Measurements from ENCODE around the gene ECI1. TPM values are rescaled to one million over a fixed set of nuclear protein-coding genes. Genes with fewer than 3 reads are reported as not detected.
A peak's percentile ranks its signal among the peaks of the same experiment; 100 is the strongest.

Gene ECI1
- polyA plus RNA-seq, 3 donors = 29.9 to 74.5 (median 52.3) TPM

- no peaks in the 10 kb centered on the region for H3K27me3 ChIP-seq (ENCODE audit: control insufficient read depth in 2 of 2, insufficient read depth in 2 of 2, low read length in 2 of 2)
- no peak overlapping the region for H3K4me2 ChIP-seq (replicated peaks; ENCODE audit: extremely low read depth, low read length, poor library complexity, severe bottlenecking)
- no peak overlapping the region for H3K4me3 ChIP-seq (replicated peaks in 1 of 3; ENCODE audit: low read depth in 2 of 3, low read length in 3 of 3)
- WGBS (ENCODE audit: insufficient coverage) = 96% methylated on average over 10 of the region's 10 CpGs
- H3K27me3 Mint-ChIP-seq (ENCODE audit: low read depth in 3 of 3) = peaks cover 3 to 4% (median 4%) of the 10 kb centered on the region in 3 donors
- intact Hi-C loops (cut with micrococcal nuclease) = loop anchor here in 1 of 2 donors (10.0 kb wide), 1 partner anchor 231 kb away; no protein-coding TSS in a partner anchor
- H3K9me3 ChIP-seq (replicated peaks in 1 of 2; ENCODE audit: control insufficient read depth in 1 of 2, insufficient read depth in 1 of 2, low read length in 2 of 2) = no peaks in the 10 kb centered on the region
- peaks cover 18 to 29% of the 10 kb centered on the region in 2 donors for H3K4me1 ChIP-seq (ENCODE audit: control insufficient read depth in 1 of 2, insufficient read depth in 2 of 2, low read length in 2 of 2)
- no peak overlapping the region for H3K27ac Mint-ChIP-seq
- no peaks in the 10 kb centered on the region for H3K36me3 ChIP-seq (replicated peaks in 1 of 2; ENCODE audit: control insufficient read depth in 1 of 2, insufficient read depth in 2 of 2, low read length in 2 of 2)
- peaks cover 10% of the 10 kb centered on the region for H4K20me1 ChIP-seq (ENCODE audit: insufficient read depth, low read length)
- H3K9ac ChIP-seq (ENCODE audit: insufficient read depth, low read length, poor library complexity, severe bottlenecking) = no peak overlapping the region
- no peak overlapping the region for H3K4me3 Mint-ChIP-seq
- peaks cover 0 to 5% of the 10 kb centered on the region in 2 donors for H3K36me3 Mint-ChIP-seq
- no peak for DNase-seq
- peaks cover 18% of the 10 kb centered on the region for H3K4me1 Mint-ChIP-seq
- H3K27ac ChIP-seq (ENCODE audit: low read depth in 1 of 2, low read length in 2 of 2) = no peak overlapping the region
- H3K9me3 Mint-ChIP-seq = no peaks in the 10 kb centered on the region
- no peak overlapping the region for H2AFZ ChIP-seq (ENCODE audit: insufficient read depth, low read depth, low read length, poor library complexity, severe bottlenecking)
- TF ChIP-seq CTCF (IDR thresholded peaks at IDR 0.05) = no peak
- peaks cover 17% of the 10 kb centered on the region for H3K79me2 ChIP-seq (ENCODE audit: insufficient read depth, low read length)
Observed at GRCh38 chr16:2273931-2274330, 22.5 kb upstream of the ECI1 start.

- Histone ChIP-seq H3K27ac (ENCODE audit: low read depth in 1 of 2, low read length in 2 of 2) (peak overlapping the region in 1 of 2 donors; percentile 26), H3K79me2 (ENCODE audit: insufficient read depth, low read length) (peaks cover 17% of the 10 kb centered on the region), H3K36me3 (replicated peaks in 1 of 2; ENCODE audit: control insufficient read depth in 1 of 2, insufficient read depth in 2 of 2, low read length in 2 of 2) (no peaks in the 10 kb centered on the region), H3K4me1 (ENCODE audit: control insufficient read depth in 1 of 2, insufficient read depth in 2 of 2, low read length in 2 of 2) (peaks cover 20 to 33% of the 10 kb centered on the region in 2 donors), H3K27me3 (ENCODE audit: control insufficient read depth in 2 of 2, insufficient read depth in 2 of 2, low read length in 2 of 2) (no peaks in the 10 kb centered on the region), H3K4me2 (replicated peaks; ENCODE audit: extremely low read depth, low read length, poor library complexity, severe bottlenecking) (no peak overlapping the region), H4K20me1 (ENCODE audit: insufficient read depth, low read length) (peaks cover 10% of the 10 kb centered on the region), H3K4me3 (replicated peaks in 1 of 3; ENCODE audit: low read depth in 2 of 3, low read length in 3 of 3) (no peak overlapping the region), H2AFZ (ENCODE audit: insufficient read depth, low read depth, low read length, poor library complexity, severe bottlenecking) (no peak overlapping the region), H3K9ac (ENCODE audit: insufficient read depth, low read length, poor library complexity, severe bottlenecking) (no peak overlapping the region), H3K9me3 (replicated peaks in 1 of 2; ENCODE audit: control insufficient read depth in 1 of 2, insufficient read depth in 1 of 2, low read length in 2 of 2) (no peaks in the 10 kb centered on the region)
- DNase-seq = no peak
- no peak overlapping the region for H3K4me3 Mint-ChIP-seq
- intact Hi-C loops (cut with micrococcal nuclease) = loop anchor here in 1 of 2 donors (10.0 kb wide), 1 partner anchor 231 kb away; no protein-coding TSS in a partner anchor
- H3K9me3 Mint-ChIP-seq = no peaks in the 10 kb centered on the region
- peak overlapping the region in 3 of 7 donors; percentile 36 to 50 (median 43) for H3K27ac Mint-ChIP-seq
- 96% methylated on average over 11 of the region's 16 CpGs for WGBS (ENCODE audit: insufficient coverage)
- no peak for TF ChIP-seq CTCF (IDR thresholded peaks at IDR 0.05)
- H3K27me3 Mint-ChIP-seq (ENCODE audit: low read depth in 3 of 3) = peaks cover 3 to 4% (median 4%) of the 10 kb centered on the region in 3 donors
- H3K36me3 Mint-ChIP-seq = peaks cover 0 to 5% of the 10 kb centered on the region in 2 donors
- H3K4me1 Mint-ChIP-seq = peaks cover 20% of the 10 kb centered on the region
Observed at GRCh38 chr16:2273484-2273883, 22.1 kb upstream of the ECI1 start.
